Ishikawa (cell line): ENCODE results near the gene PIGM.

Experiments
- REST ChIP-seq: IDR thresholded peaks from 2 replicates; pipeline ENCODE4 v1.6.1; 2012; ENCODE audit warnings: low read depth, mild to moderate bottlenecking
- ZBTB7A ChIP-seq: IDR thresholded peaks from 2 replicates; pipeline ENCODE4 v1.6.1; 2012; ENCODE audit warnings: low read depth
- TF ChIP-seq, protein P1 (sequence below): IDR thresholded peaks from 2 replicates; pipeline ENCODE4 v1.6.1; 2012

GRCh38 chr1:159993911-159994310 is 37.9 kb downstream of the PIGM start:
- TF ChIP-seq, protein P1, sequence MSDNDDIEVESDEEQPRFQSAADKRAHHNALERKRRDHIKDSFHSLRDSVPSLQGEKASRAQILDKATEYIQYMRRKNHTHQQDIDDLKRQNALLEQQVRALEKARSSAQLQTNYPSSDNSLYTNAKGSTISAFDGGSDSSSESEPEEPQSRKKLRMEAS = no peak
- TF ChIP-seq ZBTB7A (no peak), REST (no peak)
